GM12892 (cell line): ENCODE results near the gene SLC7A8.

Source experiments
- POLR2A ChIP-seq: IDR thresholded peaks from 2 replicates; pipeline ENCODE4 v1.6.1; 2011; ENCODE audit warnings: low read depth, low read length, control low read depth
- POLR2AphosphoS5 ChIP-seq: IDR thresholded peaks from 2 replicates; pipeline ENCODE4 v1.6.1; 2011; ENCODE audit warnings: low read depth, low read length, control low read depth
- TAF1 ChIP-seq: IDR thresholded peaks from 2 replicates; pipeline ENCODE4 v1.6.1; 2011; ENCODE audit warnings: low read depth, mild to moderate bottlenecking, control low read depth, low read length, borderline replicate concordance

DNA sequence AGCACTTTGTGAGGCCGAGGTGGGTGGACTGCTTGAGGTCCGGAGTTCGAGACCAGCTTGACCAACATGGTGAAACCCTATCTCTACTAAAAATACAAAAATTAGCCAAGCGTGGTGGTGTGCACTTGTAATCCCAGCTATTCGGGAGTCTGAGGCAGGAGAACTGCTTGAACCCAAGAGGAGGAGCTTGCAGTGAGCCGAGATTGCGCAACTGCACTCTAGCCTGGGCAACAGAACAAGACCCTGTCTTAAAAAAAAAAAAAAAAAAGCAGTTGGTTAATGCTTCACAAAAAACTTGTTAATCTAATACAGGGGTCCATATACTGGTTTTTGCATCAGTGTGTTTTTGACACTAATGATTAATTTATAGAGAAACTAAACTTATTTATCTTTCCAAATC, 18.5 kb upstream of the SLC7A8 start:
- TF ChIP-seq POLR2AphosphoS5, result no peak
- no peak for TF ChIP-seq POLR2A
- no peak for TF ChIP-seq TAF1
